Ishikawa (cell line): Measurements from ENCODE around the gene SOD1.

Experiments
- NFIC ChIP-seq: IDR thresholded peaks from 2 replicates; pipeline ENCODE4 v1.6.1; 2012
- TAF1 ChIP-seq: IDR thresholded peaks from 2 replicates; pipeline ENCODE4 v1.6.1; 2012; ENCODE audit warnings: low read depth, mild to moderate bottlenecking
- TF ChIP-seq, protein P1 (sequence below): IDR thresholded peaks from 2 replicates; pipeline ENCODE4 v1.6.1; 2012; ENCODE audit warnings: low read depth, mild to moderate bottlenecking

DNA sequence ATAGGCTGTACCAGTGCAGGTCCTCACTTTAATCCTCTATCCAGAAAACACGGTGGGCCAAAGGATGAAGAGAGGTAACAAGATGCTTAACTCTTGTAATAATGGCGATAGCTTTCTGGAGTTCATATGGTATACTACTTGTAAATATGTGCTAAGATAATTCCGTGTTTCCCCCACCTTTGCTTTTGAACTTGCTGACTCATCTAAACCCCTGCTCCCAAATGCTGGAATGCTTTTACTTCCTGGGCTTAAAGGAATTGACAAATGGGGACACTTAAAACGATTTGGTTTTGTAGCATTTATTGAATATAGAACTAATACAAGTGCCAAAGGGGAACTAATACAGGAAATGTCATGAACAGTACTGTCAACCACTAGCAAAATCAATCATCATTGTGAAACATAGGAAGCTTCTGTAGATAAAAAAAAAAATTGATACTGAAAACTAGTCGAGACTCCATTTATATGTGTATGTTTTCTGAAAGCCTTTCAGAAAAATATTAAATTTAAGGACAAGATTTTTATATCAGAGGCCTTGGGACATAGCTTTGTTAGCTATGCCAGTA is 7.0 kb downstream of the SOD1 start:
- TF ChIP-seq TAF1, result no peak
- TF ChIP-seq, protein P1, sequence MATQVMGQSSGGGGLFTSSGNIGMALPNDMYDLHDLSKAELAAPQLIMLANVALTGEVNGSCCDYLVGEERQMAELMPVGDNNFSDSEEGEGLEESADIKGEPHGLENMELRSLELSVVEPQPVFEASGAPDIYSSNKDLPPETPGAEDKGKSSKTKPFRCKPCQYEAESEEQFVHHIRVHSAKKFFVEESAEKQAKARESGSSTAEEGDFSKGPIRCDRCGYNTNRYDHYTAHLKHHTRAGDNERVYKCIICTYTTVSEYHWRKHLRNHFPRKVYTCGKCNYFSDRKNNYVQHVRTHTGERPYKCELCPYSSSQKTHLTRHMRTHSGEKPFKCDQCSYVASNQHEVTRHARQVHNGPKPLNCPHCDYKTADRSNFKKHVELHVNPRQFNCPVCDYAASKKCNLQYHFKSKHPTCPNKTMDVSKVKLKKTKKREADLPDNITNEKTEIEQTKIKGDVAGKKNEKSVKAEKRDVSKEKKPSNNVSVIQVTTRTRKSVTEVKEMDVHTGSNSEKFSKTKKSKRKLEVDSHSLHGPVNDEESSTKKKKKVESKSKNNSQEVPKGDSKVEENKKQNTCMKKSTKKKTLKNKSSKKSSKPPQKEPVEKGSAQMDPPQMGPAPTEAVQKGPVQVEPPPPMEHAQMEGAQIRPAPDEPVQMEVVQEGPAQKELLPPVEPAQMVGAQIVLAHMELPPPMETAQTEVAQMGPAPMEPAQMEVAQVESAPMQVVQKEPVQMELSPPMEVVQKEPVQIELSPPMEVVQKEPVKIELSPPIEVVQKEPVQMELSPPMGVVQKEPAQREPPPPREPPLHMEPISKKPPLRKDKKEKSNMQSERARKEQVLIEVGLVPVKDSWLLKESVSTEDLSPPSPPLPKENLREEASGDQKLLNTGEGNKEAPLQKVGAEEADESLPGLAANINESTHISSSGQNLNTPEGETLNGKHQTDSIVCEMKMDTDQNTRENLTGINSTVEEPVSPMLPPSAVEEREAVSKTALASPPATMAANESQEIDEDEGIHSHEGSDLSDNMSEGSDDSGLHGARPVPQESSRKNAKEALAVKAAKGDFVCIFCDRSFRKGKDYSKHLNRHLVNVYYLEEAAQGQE, result no peak
- TF ChIP-seq NFIC, result no peak
